HG02588 (cell line): ENCODE data around the gene CKS2.

Experiments
- ATAC-seq: cut with Tn5 transposase; IDR thresholded peaks from one replicate; pipeline ENCODE4 v1.9.1; 2021; ENCODE audit warnings: mild to moderate bottlenecking, moderate library complexity; ENCODE audit not compliant: unreplicated experiment

Gene CKS2

DNA sequence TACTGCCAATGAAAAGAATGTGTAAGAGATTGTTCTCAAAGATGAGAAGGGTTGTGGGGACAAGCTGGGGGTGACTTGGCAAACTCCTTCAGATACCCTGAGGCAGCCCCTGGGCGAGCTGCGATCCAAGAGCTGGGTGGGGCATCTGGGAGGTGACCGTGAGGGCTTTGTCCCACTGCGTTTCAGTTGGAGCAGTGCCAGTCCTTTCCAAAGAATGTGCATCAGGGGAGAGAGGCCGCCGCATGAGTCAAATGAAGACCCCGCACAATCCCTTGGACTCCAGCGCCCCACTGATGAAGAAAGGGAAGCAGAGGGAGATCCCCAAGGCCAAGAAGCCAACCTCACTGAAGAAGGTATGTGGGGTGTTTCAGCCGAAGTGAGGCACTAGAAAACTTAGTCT lies 35.7 kb downstream of the CKS2 start:
- ATAC-seq = no peak

DNA sequence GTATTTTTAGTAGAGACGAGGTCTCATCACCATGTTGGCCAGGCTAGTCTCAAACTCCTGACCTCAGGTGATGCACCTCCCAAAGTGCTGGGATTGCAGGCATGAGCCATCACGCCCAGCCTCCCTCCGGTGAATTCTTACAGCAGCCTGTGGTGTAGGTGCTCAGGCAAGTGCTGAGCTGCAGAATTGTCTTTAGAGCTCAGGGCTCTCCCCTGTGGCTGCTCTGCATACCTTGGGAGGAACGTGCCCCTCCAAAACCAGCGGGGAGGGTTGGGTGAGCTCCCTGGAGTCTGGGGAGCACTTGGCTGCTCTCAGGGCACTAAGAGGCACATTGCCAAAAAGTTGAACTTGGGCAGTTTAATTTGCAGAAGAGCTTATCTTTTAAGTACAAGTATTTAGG lies 36.7 kb downstream of the CKS2 start:
- no peak for ATAC-seq

DNA sequence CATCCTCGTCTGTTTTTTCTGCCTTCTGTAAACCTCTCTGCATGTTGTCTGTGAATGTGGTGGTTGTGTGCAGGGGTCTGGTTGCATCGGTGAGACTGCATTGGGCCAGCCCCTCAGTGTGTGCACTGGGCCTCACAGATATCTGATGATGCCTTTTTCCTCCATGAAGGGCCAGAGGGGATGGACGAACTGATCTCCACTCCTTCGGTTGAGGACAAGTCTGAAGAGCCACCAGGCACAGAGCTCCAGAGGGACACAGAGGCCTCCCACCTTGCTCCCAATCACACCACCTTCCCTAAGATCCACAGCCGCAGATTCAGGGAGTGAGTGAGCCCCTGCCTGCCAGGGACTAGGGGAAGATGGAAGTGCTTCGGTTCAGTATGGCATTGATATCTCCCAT lies 38.6 kb downstream of the CKS2 start:
- no peak for ATAC-seq

GRCh38 chr9:89350988-89351557 lies 40.1 kb downstream of the CKS2 start:
- no peak for ATAC-seq

- ATAC-seq = no peak
These were observed 40.7 kb downstream of the CKS2 start for GRCh38 chr9:89351584-89352300.

GRCh38 chr9:89352451-89352850 lies 41.5 kb downstream of the CKS2 start:
- no peak for ATAC-seq

DNA sequence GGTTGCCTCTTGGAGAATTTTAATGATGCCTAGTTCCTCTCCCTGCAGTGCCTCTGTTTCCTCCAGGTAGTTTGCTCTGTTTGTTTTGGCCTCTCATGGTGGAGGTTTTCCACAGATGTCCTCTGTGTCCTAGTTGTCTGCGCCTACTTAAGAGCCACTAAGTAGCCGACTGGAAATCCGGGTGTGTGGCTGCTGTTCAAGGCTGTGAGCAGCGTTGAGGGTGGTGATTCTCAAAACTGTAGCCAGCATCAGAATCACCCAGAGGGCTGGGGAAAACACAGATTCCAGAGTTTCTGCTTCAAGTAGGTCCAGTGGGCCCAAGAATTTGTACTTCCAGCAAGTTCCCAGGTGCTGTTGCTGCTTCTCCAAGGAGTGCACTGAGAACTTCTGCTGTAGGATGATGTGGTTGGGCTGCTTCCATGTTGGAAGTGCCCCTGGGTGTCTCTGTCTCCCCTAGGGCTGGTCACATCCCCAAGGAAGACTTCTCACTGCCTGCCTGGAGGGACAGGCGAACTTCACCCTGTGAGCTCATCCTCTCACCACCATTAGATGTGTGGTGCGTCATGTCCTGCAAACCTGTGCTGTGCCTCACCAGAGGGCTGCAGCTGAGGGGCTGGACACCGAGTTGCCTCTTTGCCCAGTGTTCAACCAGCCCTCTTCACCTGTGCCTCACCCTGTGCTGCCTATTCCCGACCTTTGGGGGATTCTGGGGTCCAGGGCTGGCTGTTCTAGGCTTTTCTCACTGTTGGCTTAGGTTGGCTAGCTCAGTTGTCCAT lies 42.1 kb downstream of the CKS2 start:
- no peak for ATAC-seq

DNA sequence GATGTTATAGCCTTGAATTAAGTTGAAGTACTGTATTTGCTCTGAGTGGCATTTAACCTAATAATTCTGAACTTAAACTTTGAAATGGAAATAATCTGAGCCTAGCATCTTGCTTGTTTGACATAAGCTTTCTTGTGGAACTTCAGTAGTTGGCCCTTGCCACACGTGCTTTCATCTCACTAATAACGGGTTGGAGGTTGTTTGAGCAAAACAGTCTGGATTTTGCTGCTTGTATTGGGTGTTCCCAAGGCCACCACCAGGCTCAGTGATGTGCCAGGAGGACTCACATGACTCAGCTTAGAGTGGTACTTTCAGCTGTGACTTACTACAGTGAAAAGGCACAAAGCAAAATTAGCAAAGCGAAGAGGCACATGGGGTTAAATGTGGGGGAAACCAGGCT lies 43.0 kb downstream of the CKS2 start:
- ATAC-seq = no peak

DNA sequence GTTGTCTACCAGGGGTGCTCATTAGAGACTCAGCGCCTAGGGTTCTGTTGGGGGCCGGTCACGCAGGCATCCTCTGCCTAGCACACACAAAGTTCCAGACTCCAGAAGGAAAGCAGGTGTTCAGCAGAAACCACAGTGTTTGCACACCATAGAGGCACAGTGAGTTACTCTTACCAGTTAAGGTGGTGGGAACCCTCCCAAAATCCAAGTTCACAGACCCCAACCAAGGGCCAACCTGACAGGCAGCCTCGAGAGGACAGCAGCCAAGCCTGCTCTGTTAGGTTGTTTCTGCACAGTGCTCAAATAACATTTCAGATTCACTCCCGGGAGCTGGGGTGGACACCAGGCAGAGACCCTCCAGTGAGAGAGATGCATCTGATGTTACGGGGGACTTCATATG lies 43.5 kb downstream of the CKS2 start:
- no peak for ATAC-seq

- no peak for ATAC-seq
These were observed 45.8 kb downstream of the CKS2 start for GRCh38 chr9:89356782-89357181.

DNA sequence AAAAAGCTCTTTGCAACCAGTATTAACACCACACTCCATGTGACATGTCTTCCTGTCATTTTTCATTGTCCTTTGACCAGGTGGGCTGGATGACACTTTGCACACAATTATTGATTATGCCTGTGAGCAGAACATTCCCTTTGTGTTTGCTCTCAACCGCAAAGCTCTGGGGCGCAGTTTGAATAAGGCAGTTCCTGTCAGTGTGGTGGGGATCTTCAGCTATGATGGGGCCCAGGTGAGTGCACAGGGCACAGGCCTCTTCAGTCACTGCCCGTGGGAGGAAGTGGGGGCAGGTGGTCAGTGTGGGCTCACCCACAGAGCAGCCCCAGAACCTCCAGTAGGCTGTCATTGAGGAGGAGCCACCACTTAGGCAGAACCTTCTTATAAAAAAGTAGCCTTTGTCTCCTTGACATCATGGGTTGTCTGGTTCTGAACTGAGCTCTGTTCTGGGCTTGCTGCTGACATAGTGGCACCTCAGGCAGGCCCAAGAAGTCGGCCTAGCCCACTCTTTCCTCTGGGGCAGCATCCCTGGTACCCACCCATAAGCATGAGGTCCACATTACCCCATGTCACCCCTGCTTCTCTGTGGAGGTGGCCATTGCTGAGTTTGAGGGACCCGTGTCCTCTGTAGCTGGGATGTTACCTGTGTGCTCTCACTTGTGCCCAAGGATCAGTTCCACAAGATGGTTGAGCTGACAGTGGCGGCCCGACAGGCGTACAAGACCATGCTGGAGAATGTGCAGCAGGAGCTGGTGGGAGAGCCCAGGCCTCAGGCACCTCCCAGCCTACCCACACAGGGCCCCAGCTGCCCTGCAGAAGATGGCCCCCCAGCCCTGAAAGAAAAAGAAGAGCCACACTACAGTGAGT lies 46.6 kb downstream of the CKS2 start:
- ATAC-seq = no peak

DNA sequence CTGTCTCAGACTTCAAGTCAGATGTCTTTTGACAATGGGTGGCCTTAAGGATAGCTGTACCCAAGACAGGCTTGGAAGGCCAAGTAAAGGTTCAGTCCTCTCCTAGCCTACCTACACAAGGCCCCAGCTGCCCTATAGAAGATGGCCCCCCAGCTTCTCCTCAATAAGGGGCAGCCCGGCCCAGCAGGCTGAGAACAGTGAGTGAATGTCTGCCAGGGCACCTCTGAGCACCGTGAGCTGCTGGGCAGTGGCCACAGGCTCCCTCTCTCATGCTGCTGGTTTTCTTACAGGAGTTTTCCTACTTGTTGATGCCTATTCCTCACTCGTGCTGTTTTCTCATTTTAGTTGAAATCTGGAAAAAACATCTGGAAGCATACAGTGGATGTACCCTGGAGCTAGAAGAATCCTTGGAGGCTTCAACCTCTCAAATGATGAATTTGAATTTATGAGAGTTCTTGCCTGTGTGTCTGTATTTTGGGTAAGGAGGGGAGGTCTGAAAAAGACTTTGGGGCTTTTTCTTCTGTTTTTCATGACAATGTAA lies 47.5 kb downstream of the CKS2 start:
- no peak for ATAC-seq

GRCh38 chr9:89358985-89359384 lies 48.0 kb downstream of the CKS2 start:
- no peak for ATAC-seq

DNA sequence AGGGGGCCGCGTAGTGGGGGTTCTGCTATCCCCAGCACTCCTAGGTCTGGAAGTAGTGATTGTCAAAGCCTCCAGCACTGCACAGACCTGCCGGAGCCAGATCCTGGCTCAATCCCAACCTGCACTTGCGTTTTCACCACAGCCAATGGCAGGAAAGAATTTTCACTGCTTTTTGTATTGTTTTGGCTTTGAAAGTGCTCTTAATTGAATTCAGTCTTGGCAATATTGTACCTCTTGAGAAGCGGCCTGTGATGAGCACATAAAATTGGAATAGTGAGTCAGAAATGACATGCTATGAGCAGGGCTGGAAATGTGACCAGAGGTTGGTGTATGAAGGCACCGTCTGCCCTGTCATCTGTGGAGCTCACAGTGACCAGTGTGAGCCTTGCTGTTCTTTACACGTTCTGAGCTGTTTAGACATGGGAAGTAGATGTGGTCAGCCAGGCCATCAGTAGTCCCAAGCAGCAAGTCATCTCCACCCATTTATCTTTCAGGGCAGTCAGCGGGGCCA lies 48.8 kb downstream of the CKS2 start:
- no peak for ATAC-seq

- ATAC-seq = no peak
These were observed 49.5 kb downstream of the CKS2 start for GRCh38 chr9:89360465-89360864.

DNA sequence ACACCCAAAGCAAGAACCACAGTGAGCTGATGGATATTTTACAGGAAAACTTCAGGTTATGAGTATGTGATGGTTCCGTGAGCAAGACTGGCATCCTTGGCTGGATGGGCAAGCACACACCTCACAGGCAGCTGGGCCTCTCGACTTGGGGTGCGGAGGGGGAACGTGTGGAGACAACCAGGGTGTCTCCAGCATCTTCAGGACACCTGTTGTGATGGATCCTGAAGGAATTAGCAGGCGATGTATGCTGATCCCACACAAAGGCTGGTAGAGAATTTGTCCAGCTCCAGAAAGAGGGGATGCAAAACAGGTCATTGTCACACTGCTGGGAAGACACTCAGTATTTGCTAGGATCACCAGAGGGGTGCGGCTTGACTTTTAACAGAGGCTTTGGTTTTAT lies 50.0 kb downstream of the CKS2 start:
- no peak for ATAC-seq

GRCh38 chr9:89361816-89362646 lies 51.0 kb downstream of the CKS2 start:
- ATAC-seq = no peak

DNA sequence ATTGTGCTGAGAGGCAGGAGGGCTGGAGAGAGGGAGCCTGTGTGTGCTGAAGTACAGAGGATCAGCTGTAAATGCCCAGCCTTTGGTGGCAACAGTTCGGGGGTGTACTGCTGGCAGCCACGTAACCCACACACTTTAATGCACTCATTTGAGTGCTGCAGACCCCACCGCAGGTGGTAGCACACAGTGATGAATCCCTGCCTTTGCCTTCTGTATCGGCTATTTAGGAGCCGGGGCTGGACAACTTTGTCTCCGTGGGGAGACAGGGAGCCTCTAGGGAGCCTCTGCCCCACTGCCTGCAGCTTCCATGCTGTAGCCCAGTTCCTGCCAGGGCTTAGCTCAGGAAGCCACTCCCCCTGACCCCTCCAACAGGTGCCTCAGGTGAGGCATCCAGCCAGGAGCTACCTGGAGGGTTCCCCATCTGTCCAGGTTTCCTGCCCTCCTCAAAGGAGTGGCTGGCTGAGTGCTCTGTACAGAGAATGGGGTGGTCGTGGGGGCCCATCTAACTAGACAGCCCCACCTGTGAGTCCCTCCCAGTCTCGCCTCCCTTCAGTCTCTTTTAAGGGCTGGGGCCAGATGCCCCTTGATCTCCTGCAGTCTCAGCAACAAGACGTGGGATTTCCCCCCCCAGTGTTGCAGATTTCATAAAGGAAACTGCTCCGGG lies 51.8 kb downstream of the CKS2 start:
- ATAC-seq = no peak

- ATAC-seq = no peak
These were observed 52.3 kb downstream of the CKS2 start for GRCh38 chr9:89363311-89363670.
